GM19438 (cell line): Measurements from ENCODE around the gene TRAPPC2.
"Not testable (repeated sequence)": the region's sequence is repeated elsewhere in the genome, so short reads cannot be mapped to it uniquely, and the experiment has no call there.

Source experiments
- ATAC-seq: cut with Tn5 transposase; IDR thresholded peaks from one replicate; pipeline ENCODE4 v1.9.1; 2021; ENCODE audit warnings: low read depth; ENCODE audit not compliant: unreplicated experiment

Gene TRAPPC2

DNA sequence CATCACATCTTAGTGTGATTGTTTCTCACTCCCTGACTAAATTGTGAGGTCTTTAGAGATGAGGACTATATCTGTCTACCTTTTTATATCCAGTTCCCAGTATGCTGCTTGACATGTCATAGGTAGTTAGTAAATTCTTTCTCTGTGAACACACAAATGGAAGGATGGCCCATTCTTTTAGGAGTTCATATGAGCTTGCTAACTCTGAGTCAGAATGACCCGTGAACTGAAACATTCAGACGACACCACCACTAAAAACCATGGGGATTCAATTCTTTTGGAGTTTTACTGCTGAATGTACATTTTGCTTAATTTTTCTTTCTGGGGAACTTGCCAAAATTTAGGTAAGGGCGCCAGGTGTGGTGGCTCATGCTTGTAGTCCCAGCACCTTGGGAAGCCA, 14.1 kb upstream of the TRAPPC2 start:
- no peak for ATAC-seq

DNA sequence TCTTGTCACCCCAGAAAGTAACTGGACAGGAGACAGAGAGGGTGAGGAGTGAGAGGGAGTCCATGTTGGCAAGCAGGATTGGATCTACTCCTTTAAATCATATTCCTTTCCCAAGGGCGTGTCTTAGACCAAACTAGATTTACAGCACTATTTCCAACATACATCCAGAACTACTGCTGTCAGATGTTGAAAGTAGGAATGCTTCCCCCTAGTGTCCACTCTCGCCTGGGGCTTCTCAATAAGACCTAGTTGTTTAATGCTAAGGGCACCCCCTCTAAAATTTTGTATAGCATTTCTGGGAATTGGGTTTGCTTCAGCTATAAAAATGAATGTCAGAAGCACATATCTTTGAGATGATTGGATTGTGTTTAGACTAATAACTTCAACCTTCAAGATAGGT, 13.4 kb upstream of the TRAPPC2 start:
- no peak for ATAC-seq

DNA sequence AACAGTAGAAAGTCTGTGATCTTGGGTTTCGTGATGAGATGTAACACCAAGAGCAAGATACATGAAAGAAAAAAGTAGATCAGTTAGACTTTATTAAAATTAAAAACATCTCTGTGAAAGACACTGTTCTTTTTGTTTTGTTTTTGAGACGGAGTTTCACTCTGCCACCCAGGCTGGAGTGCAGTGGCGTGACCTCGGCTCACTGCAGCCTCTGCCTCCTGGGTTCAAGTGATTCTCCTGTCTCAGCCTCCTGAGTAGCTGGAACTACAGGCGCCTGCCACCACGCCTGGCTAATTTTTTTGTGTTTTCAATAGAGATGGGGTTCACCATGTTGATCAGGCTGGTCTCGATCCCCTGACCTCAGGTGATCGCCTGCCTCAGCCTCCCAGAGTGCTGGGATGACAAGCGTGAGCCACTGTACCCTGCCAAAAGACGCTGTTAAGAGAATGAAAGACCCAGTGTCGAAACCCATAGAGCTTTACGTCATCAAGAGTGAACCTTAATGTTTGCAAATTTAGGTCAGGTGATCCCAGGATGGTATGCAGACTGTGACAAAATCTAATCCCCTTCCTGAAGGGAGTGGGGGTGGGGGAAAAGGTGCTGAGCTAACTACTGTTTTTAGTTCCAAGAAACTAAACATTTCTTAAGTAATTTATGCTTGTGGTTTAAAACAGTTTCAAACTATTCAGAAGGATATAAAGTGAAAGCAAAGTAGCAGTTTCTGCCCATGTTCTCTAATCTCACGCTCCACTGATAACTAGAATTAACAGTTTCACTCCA, 8.2 kb upstream of the TRAPPC2 start:
- ATAC-seq, result peak; percentile 90

DNA sequence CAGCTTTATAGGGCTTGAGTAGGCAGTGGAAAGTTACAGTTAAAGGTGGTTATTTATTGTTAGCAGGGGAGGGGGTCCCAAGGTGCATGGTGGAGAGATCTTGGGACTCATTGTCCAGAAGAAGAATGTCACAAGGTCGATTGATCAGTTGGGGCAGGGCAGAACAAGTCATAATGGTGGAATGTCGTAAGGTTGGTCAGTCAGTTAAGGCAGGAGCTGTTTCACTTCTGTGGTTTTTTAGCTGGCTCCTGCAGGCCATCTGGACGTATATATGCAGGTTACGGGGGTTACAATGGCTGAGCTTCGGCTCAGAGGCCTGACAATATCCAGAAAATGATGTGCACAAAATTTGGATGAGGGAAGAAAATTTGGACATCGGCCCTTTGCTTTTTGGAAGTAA, 7.3 kb upstream of the TRAPPC2 start:
- ATAC-seq, result no peak

DNA sequence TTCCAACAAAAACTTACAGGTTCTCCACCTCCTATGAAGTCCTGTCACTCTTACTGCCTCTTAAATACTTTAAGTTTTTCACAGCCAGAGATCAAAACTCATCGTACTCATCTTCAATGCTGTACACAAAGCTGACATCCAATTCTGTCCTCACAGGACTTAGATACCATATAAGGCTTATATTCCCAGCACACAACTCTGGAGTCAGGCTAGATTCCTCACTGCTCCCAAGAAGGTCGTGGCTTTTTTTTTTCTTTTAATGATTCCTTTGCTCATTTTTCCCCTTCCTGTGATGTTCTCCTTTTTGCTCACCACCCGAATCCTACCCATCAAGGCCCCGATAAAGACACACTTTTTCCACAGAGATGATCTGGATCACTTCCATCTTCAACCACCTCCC, 914 bp downstream of the TRAPPC2 start:
- ATAC-seq, result no peak

DNA sequence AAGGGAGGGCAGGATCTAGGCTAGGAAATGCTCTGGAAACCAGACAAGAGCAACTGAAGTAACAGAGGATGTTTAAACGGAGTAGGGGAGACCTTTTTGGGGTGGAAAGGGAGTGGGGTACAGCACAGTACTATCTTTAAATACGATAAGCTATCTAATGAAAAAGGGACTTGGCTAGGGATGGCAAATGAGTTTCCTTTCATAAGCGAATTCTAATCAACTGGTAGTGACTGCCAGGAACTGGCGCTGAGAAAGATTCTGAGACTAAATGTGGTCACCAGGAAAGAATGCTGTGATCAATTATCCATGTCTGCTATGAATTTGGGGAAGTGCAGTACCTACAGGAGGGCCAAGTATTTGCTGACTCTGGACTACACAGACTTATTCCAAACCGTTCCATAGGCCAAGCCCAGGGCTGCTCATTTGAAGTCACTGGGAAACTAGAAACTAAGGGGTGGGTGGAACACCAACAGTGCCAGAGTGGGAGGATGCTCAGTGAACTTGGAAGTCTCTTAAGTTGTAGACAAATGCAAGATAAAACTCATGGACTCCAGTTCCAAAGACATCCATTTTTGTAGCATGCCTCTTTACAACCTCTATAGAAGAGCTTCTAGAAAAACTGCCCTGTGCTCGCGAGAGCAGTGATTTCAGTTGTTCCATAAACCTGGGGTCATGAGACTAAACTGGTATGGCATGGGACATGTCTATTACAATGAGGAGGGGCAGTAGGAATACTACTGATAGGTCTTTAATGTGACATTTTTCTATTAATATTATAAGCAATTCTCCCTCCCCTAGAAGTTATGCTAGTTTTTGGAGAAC, 2.0 kb downstream of the TRAPPC2 start:
- ATAC-seq, result no peak

DNA sequence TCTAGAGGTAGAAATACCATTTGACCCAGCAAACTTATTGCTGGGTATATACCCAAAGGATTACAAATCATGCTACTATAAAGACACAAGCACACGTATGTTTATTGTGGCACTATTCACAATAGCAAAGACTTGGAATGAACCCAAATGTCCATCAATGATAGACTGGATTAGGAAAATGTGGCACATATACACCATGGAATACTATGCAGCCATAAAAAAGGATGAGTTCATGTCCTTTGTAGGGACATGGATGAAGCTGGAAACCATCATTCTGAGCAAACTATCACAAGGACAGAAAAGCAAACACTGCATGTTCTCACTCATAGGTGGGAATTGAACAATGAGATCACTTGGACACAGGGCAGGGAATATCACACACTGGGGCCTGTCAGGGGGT, 3.9 kb downstream of the TRAPPC2 start:
- ATAC-seq, result not testable (repeated sequence)

DNA sequence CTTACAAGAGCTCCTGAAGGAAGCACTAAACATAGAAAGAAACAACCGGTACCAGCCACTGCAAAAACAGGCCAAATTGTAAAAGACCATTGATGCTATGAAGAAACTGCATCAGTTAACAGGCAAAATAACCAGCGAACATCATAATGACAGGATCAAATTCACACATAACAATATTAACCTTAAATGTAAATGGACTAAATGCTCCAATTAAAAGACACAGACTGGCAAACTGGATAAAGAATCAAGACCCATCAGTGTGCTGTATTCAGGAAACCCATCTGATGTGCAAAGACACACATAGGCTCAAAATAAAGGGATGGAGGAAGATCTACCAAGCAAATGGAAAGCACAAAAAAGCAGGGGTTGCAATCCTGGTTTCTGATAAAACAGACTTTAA, 7.8 kb downstream of the TRAPPC2 start:
- not testable (repeated sequence) for ATAC-seq

DNA sequence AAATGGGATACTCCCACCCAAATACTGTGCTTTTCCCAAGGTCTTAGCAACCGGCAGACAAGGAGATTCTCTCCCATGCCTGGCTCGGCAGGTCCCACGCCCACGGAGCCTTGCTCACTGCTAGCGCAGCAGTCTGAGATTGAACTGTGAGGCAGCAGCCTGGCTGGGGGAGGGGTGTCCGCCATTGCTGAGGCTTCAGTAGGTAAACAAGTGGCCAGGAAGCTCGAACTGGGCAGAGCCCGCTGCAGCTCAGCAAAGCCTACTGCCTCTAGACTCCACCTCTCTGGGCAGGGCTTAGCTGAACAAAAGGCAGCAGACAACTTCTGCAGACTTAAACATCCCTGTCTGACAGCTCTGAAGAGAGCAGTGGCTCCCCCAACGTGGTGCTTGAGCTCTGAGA, 9.5 kb downstream of the TRAPPC2 start:
- not testable (repeated sequence) for ATAC-seq

DNA sequence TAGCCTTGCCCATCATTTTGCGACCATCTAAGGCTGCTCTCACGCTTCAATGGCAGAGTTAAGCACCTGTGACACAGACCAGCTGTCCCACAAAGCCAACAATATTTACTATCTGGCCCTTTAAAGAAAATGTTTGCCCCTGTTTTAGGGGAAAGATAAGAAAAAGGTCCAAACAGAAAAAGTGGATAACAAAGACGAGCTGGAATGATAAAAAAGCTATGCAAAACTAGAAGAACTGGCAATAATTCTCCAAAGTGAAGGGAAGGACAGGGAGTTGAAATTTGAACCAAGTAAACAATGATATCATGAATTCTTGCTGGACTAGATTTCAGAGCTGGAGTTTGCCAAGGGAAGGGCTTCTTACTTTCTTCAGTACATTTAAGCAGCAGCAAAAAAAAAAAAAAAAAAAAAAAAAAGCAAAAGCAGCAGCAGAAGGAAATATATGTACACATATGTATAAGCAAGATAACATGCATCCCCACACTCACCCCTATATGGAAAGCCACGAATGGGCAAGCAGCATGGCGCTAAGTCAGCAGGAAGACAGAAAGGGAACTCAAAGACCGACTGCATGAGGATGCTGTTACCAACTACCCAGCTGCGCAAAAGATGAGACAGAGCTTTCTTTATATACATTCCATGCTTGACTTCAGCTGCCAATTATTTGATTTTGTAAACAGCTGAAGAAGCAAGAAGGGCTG, 12.5 kb downstream of the TRAPPC2 start:
- ATAC-seq, result no peak

DNA sequence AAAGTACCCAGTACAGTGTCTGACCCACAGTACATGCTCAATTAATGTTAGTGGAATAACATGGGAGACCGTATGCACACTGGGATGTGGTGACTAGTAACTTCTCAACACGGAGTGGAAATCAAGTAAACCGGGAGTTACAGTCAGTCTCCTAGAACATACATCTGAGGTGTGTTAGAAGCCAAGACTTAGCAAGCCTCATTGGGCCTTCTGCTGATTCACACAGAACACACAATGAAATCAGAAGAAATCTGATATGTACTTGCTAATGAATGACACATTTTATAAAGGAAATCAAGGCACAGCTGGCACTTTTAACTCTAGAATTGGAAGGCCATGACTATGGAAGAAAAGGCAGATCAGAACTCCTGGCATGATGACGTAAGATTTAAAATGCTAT, 13.0 kb downstream of the TRAPPC2 start:
- no peak for ATAC-seq

DNA sequence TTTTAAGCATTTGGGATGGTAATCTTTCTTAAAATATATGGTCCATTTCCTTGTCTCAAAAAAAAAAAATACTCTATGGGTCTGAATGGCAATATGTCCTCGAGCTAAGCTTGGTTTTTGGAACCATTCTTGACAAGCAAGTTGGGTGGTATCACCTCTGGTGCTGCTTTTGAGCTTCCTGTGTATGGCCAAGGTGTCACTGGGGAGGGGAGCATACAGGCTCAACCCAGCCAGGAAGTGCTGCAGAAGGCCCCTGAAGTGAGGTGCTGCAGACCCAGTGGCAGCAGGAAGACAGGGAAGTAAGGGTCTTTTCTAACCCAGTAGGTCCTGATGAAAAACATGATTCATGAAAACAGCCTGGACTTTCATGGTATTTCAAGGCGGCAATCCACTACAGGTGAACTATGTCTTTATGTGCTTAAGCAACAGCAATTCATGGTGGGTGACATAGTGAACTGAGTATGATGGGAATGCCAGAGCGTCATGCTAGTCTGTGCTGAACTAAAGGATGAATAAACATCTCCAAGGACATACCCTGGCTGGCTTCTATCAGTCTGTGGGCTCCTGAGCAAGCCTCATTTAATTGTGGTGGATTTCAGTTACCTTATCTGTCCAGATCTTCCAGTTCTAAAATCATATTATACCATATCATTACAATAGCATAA, 15.1 kb downstream of the TRAPPC2 start:
- ATAC-seq, result no peak

DNA sequence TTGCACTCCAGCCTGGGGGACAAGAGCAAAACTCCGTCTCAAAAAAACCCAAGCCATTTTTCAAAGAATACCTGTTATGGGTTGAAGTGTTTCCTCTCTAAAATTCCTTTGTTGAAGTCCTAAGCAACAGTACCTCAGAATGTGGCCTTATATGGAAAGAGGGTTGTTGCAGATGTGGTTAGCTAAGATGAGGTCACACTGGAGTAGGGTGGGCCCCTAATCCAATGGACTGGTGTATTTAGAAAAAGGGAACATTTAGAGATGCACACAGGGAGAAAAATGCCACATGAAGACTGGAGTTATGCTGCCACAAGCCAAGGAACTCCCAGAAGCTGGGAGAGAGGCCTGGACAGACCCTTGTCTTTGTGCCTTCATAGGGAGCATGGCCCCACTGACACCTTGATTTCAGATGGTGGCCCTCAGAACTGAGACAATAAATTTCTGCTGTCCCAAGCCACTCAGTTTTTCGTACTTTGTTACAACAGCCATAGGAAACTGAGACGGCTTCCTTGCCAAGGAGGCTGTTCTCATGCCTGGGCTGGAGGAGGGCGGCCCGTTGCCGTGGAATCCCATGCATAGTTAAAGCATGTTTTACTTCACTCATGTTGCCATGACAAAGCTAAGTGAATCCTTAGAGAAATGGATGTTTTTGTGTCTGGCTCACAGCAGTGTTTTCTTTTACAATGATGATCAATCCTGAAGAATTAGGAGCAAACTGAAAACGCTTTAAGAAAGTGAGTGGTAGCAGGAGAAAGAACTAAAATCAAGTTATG, 16.5 kb downstream of the TRAPPC2 start:
- no peak for ATAC-seq

DNA sequence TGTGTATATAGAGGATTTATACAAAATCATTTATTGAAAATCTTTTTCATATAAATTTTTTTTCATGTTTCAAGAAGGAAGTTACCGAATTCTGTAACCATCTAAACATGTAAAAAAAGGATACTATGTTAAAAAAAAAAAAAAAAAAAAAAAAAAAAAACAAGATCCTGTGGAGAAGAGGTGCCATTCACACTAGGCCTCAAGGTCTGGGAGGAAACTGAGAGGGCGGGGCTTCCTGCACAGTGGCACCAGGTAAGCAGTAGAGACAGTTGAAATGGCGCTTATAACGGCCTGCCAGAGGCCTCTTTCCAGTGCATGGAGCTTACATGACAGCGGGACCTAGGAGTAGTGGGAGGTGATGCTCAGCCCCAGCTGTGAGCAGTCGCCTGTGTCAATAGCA, 17.5 kb downstream of the TRAPPC2 start:
- no peak for ATAC-seq

DNA sequence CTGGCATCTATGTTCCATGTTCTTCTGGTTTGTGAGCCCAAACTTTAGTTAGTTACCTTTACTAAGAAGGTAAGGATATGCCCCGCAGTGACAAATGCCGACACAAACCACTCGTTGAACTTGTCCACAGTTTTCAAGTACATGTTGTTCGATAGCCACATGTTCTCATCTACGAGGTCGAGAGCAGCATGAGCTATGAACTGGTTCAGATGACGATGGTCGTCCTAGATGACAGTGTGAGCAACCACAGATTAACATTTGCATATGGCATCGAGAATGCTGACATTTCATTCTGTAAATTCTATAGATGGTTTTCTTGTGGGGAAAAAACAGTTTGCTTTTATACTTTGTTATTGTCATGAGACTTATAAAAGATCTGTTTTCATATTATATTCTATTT, 18.0 kb downstream of the TRAPPC2 start:
- ATAC-seq, result no peak

DNA sequence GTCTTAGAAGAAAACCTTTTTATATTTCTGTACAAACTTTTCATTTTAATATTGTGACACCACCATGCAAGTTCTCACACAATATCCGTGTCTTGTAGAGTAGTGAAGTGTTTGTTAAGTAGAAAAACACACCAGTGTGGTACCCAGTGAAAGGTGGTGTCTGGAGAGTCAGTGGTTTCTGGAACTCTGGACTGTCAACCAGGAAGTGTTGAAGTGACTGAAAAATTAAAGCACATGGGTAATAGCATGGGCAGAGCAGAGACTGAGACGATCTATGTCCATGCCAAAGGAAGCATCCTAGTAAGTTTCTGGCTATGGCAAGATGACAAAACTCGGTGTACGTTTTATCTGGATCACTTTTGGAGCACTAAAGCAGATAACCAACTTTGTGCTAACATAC, 23.3 kb downstream of the TRAPPC2 start:
- no peak for ATAC-seq

DNA sequence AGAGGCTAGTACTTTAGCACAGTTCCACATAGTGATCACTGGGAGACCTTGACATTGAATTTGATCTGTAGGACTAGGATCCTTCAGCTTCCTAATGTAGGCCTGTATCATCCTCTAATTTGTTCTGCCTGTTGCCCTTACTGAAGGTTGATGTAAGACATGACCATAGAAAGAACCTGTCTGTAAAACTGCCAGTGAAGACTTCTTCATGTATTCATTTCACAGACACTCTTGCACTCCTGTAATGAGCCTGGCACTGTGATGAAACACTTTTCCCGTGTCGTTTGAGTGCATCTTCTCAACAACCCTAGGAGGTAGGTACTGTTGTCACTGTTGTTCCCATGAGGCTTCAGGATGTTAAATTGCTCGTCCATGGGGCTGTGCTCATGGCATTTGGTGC, 30.8 kb downstream of the TRAPPC2 start:
- no peak for ATAC-seq

DNA sequence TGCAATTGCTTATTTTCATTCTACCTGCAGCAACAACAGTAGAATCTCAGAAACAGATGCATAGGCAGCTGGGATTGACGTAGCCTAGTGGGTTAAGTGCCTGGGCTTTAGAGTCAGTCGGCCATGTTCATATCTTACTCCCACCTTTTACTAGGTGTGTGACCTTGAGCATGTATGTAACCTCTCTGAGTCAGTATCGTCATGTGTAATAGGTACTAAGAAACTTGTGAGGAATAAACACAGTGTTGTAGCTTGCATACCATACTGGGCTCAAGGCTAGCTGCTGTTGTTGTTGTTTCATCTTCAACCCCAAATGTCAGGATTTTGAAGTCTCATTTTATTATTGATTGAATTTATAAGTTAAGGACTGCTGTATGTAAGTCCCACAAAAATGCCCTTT, 31.3 kb downstream of the TRAPPC2 start:
- no peak for ATAC-seq

DNA sequence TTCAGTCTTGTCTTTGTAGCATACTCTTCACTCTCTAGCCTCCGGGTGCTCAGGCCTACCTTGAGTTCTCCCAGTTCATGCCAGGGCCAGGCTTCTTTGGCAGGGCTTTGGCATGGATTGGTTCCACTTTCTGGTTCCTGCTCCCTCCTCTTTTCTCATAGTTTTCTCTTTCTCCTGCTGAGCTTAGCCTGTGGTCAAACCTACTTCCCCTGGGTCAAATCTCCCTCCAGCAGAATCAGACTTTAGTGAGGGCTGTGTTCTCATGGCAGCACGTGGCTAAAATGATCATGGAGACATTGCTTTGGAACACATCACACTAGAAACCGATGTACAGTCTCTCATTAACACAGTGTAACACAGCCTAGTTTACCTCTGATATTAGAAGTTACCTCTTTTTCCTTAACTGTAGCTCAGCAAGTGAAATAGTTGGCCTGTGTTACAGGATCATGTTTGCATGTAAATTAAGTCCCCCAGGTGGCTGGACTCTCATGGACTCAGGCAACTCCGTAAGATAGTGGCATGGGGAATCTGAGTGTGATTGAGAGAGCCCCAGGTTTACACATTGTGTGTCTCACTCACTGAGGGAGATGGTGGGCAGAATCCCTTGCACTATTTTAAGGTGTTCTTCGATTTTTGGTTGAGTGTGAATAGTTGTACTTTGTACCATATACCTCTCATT, 32.2 kb downstream of the TRAPPC2 start:
- no peak for ATAC-seq

DNA sequence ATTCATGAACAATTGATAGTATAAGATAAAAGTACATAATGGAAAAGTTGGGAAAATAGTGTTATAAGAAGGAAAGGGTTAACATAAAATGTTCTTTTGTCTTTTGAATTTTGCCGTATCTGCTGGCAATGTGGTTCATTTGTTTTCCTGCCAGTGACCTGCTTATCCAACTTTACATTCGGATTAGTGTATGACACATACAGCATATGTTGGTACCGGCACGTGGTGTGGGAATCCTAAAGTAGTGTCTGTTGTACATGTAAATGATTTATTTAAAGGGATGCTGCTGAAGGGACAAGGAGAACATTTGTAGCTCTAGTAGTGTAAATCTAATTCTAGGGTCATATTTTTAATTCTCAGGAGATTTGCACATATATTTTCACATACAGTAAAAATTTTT, 34.0 kb downstream of the TRAPPC2 start:
- ATAC-seq, result no peak
